Left kidney (tissue), 2 donors: ENCODE measurements around the gene LRRC49. TPM values are rescaled to one million over a fixed set of nuclear protein-coding genes. Genes with fewer than 3 reads are reported as not detected.
"Not testable (repeated sequence)": the region's sequence is repeated elsewhere in the genome, so short reads cannot be mapped to it uniquely, and the experiment has no call there.

ENCODE experiments used
- DNase-seq: peaks from one replicate; pipeline ENCODE4 v3.0.0-alpha.2; 2013
- polyA plus RNA-seq: library from polyadenylated mRNA; unstranded; fragments of 120-200 nt; gene quantifications from one replicate; pipeline ENCODE4 v1.2.1, GENCODE V29; 2013; ENCODE audit not compliant: insufficient read length

LRRC49 gene
- polyA plus RNA-seq, 1 donor, result 20.9 TPM

GRCh38 chr15:70920981-70921696 lies 28.5 kb downstream of the LRRC49 start:
- no peak for DNase-seq

GRCh38 chr15:70922119-70922518 lies 29.5 kb downstream of the LRRC49 start:
- DNase-seq, result no peak

- no peak for DNase-seq
These were observed 30.9 kb downstream of the LRRC49 start for GRCh38 chr15:70923311-70924080.

GRCh38 chr15:70926914-70927313 lies 34.3 kb downstream of the LRRC49 start:
- not testable (repeated sequence) for DNase-seq

GRCh38 chr15:70931821-70932220 lies 39.2 kb downstream of the LRRC49 start:
- DNase-seq, result no peak

GRCh38 chr15:70932397-70932796 lies 39.8 kb downstream of the LRRC49 start:
- no peak for DNase-seq

- no peak for DNase-seq
These were observed 40.8 kb downstream of the LRRC49 start for GRCh38 chr15:70933411-70933810.

GRCh38 chr15:70935631-70936030 lies 43.0 kb downstream of the LRRC49 start:
- DNase-seq, result no peak

- no peak for DNase-seq
These were observed 43.7 kb downstream of the LRRC49 start for GRCh38 chr15:70936326-70936725.

GRCh38 chr15:70943285-70943684 lies 50.7 kb downstream of the LRRC49 start:
- peak; percentile 33 for DNase-seq

GRCh38 chr15:70947351-70948335 lies 55.0 kb downstream of the LRRC49 start:
- no peak for DNase-seq

- DNase-seq, result no peak
These were observed 58.3 kb downstream of the LRRC49 start for GRCh38 chr15:70950953-70951352.

GRCh38 chr15:70954171-70954570 lies 61.5 kb downstream of the LRRC49 start:
- DNase-seq, result no peak

- DNase-seq, result no peak
These were observed 62.1 kb downstream of the LRRC49 start for GRCh38 chr15:70954733-70955132.

- DNase-seq, result no peak
These were observed 62.5 kb downstream of the LRRC49 start for GRCh38 chr15:70955151-70955550.

GRCh38 chr15:70956201-70956995 lies 63.8 kb downstream of the LRRC49 start:
- no peak for DNase-seq

- no peak for DNase-seq
These were observed 69.5 kb downstream of the LRRC49 start for GRCh38 chr15:70962084-70962483.

GRCh38 chr15:70963199-70963598 lies 70.6 kb downstream of the LRRC49 start:
- no peak for DNase-seq

GRCh38 chr15:70964058-70964457 lies 71.4 kb downstream of the LRRC49 start:
- no peak for DNase-seq

GRCh38 chr15:70964686-70965085 lies 72.1 kb downstream of the LRRC49 start:
- no peak for DNase-seq

- DNase-seq, result no peak
These were observed 75.0 kb downstream of the LRRC49 start for GRCh38 chr15:70967646-70968045.
